A549 (cell line): ENCODE results near the gene HEG1. TPM values are rescaled to one million over a fixed set of nuclear protein-coding genes. Genes with fewer than 3 reads are reported as not detected.

Experiments
- ATAC-seq, 2 experiments: fragments of 200-7000 bp in 1 of 2; fragments of >200 bp in 1 of 2; cut with Nextera tagmentation in 1 of 2; cut with Tn5 transposase in 1 of 2; 3 replicates each; pipeline versions ENCODE4 v1.8.0 to v1.9.1; 2018 to 2020; ENCODE audit warnings: mild to moderate bottlenecking in 1 of 2, moderate library complexity in 1 of 2
- CTCF ChIA-PET: fragments of 300-600 bp; sonication (Branson Sonifier 250); formaldehyde crosslinking; extraction: SDS; loops from one replicate; lab custom pipeline; 2021; ENCODE audit warnings: antibody characterized with exemption, inconsistent platforms; lab: Yijun Ruan, JAX
- POLR2A ChIA-PET: fragments of 350-600 bp; formaldehyde crosslinking; extraction: SDS; loops from one replicate; lab custom pipeline; 2021; ENCODE audit warnings: antibody characterized with exemption, inconsistent platforms; lab: Yijun Ruan, JAX
- DNase-seq, 2 experiments: peaks; one replicate each; pipeline versions ENCODE4 v3.0.0 to v3.0.0-alpha.2; 2011 to 2016; ENCODE audit warnings: low read depth in 1 of 2, low spot score in 1 of 2
- FAIRE-seq: peaks from 2 replicates; lab custom pipeline; 2011; peaks lifted over from hg19 to GRCh38; lab: Jason Lieb, UNC
- H3K27ac ChIP-seq, 2 experiments: fragments of >200 bp; sonication (Bioruptor Twin); formaldehyde crosslinking; 3 replicates each; pipeline ENCODE4 v1.5.1; 2016 to 2017
- H3K4me1 ChIP-seq: fragments of >200 bp; sonication (Bioruptor Twin); formaldehyde crosslinking; 3 replicates; pipeline ENCODE4 v1.6.1; 2016
- H3K4me2 ChIP-seq: fragments of >200 bp; sonication (Bioruptor Twin); formaldehyde crosslinking; 3 replicates; pipeline ENCODE4 v1.6.1; 2016
- H3K4me3 ChIP-seq: fragments of >200 bp; sonication (Bioruptor Twin); formaldehyde crosslinking; 3 replicates; pipeline ENCODE4 v1.5.1; 2016
- H3K9me3 ChIP-seq: fragments of >200 bp; sonication (Bioruptor Twin); formaldehyde crosslinking; 3 replicates; pipeline ENCODE4 v1.6.1; 2016
- ATOH8 ChIP-seq: fragments of 250-450 bp; sonication (Bioruptor Pico); IDR thresholded peaks from 2 replicates; pipeline ENCODE4 v1.5.0; 2020; ENCODE audit warnings: low read depth, mild to moderate bottlenecking, moderate library complexity
- CBX8 ChIP-seq: fragments of 200-600 bp; sonication (generic); IDR thresholded peaks from 2 replicates; pipeline ENCODE4 v1.6.1; 2016
- CHD2 ChIP-seq: fragments of 150-350 bp; IDR thresholded peaks from 2 replicates; pipeline ENCODE4 v1.6.1; 2014; ENCODE audit warnings: low read length; ENCODE audit not compliant: partially characterized antibody
- CHD4 ChIP-seq: fragments of 200-600 bp; sonication (generic); IDR thresholded peaks from 2 replicates; pipeline ENCODE4 v1.6.1; 2016; ENCODE audit warnings: antibody characterized with exemption, mild to moderate bottlenecking, borderline replicate concordance
- E2F6 ChIP-seq: IDR thresholded peaks from 2 replicates; pipeline ENCODE4 v1.6.1; 2012; ENCODE audit warnings: low read depth, borderline replicate concordance
- EHMT2 ChIP-seq: fragments of 200-600 bp; sonication (generic); IDR thresholded peaks from 2 replicates; pipeline ENCODE4 v1.6.1; 2016; ENCODE audit warnings: antibody characterized with exemption, low read depth, mild to moderate bottlenecking, moderate library complexity
- FOSL2 ChIP-seq, 2 experiments: fragments of 450-650 bp in 1 of 2; fragments of >200 bp in 1 of 2; sonication (Bioruptor Twin) in 1 of 2; formaldehyde crosslinking; IDR thresholded peaks; 2 replicates each; pipeline versions ENCODE4 v1.5.0 to v1.6.1; 2016 to 2020; ENCODE audit warnings: mild to moderate bottlenecking in 1 of 2, moderate library complexity in 1 of 2
- FOXS1 ChIP-seq: fragments of 250-450 bp; sonication (Bioruptor Pico); IDR thresholded peaks from 2 replicates; pipeline ENCODE4 v1.5.0; 2020; ENCODE audit warnings: mild to moderate bottlenecking, moderate library complexity
- HES2 ChIP-seq: fragments of >200 bp; sonication (Bioruptor Twin); formaldehyde crosslinking; IDR thresholded peaks from 2 replicates; pipeline ENCODE4 v1.6.1; 2016
- HOXA7 ChIP-seq: fragments of 250-450 bp; sonication (Bioruptor Pico); IDR thresholded peaks from 2 replicates; pipeline ENCODE4 v1.5.0; 2020; ENCODE audit warnings: mild to moderate bottlenecking, moderate library complexity
- HOXB5 ChIP-seq: fragments of 250-450 bp; sonication (Bioruptor Pico); IDR thresholded peaks from 2 replicates; pipeline ENCODE4 v1.5.0; 2020; ENCODE audit warnings: mild to moderate bottlenecking, moderate library complexity
- JUN ChIP-seq, 2 experiments: fragments of >200 bp; sonication (Bioruptor Twin); formaldehyde crosslinking; IDR thresholded peaks; 2 replicates in 1 of 2; 3 replicates in 1 of 2; pipeline ENCODE4 v1.6.1; 2016 to 2017
- JUNB ChIP-seq: fragments of >200 bp; sonication (Bioruptor Twin); formaldehyde crosslinking; IDR thresholded peaks from 2 replicates; pipeline ENCODE4 v1.6.1; 2016
- KDM1A ChIP-seq: fragments of 200-600 bp; sonication (generic); IDR thresholded peaks from 2 replicates; pipeline ENCODE4 v1.6.1; 2016; ENCODE audit warnings: low read depth, mild to moderate bottlenecking
- MYC ChIP-seq: IDR thresholded peaks from 2 replicates; pipeline ENCODE4 v1.6.1; 2012; ENCODE audit warnings: mild to moderate bottlenecking, inconsistent platforms, low read length, improper control_type of control experiment, borderline replicate concordance
- NFE2L2 ChIP-seq: fragments of 150-350 bp; conservative IDR thresholded peaks from 2 replicates; pipeline ENCODE4 v1.6.1; 2014; ENCODE audit warnings: low read length
- POLR2A ChIP-seq: IDR thresholded peaks from 2 replicates; pipeline ENCODE4 v1.6.1; 2012; ENCODE audit warnings: mild to moderate bottlenecking, low read length
- RCOR1 ChIP-seq: fragments of 150-350 bp; IDR thresholded peaks from 2 replicates; pipeline ENCODE4 v1.6.1; 2014; ENCODE audit warnings: antibody characterized with exemption, low read length, low read depth
- TFCP2L1 ChIP-seq: fragments of 250-450 bp; sonication (Bioruptor Pico); IDR thresholded peaks from 2 replicates; pipeline ENCODE4 v1.5.0; 2021; ENCODE audit warnings: mild to moderate bottlenecking
- ZC3H11A ChIP-seq: fragments of 450-650 bp; IDR thresholded peaks from 2 replicates; pipeline ENCODE4 v1.6.1; 2014; ENCODE audit warnings: antibody characterized with exemption, mild to moderate bottlenecking
- ZNF302 ChIP-seq: fragments of 250-450 bp; sonication (Bioruptor Pico); IDR thresholded peaks from 2 replicates; pipeline ENCODE4 v1.9.0; 2021; ENCODE audit warnings: inconsistent platforms, mild to moderate bottlenecking, moderate library complexity
- WGBS: methylation state at CpG from one replicate; pipeline ENCODE4 v1.1.6; 2017; ENCODE audit errors: missing lambda C conversion rate; 5-methylcytosine and 5-hydroxymethylcytosine counted together
- polyA plus RNA-seq, 4 experiments: library from polyadenylated mRNA; depleted of rRNA in 3 of 4; stranded (reverse); fragments of >200 nt; fragmentation: RNase III in 1 of 4; extraction: RNeasy Plus Mini Kit Qiagen cat#74134 plus additional on column Dnase treatment in 1 of 4; gene quantifications; 2 replicates in 3 of 4; 3 replicates in 1 of 4; pipeline ENCODE4 v1.2.3, GENCODE V29; 2011 to 2017

HEG1 gene
- polyA plus RNA-seq, 2 of the 4 experiments (the other 2 are of a cell fraction): 5.4 to 5.6 TPM

GRCh38 chr3:125019271-125019670 lies 36.5 kb downstream of the HEG1 start:
- DNase-seq (no peak), ATAC-seq (no peak), FAIRE-seq (no peak)
- H3K27ac ChIP-seq: no peak overlapping the region
- H3K9me3 ChIP-seq: no peaks in the 10 kb centered on the region
- TF ChIP-seq EHMT2: no peak
- TF ChIP-seq HOXA7 (CRISPR knock-in tag): no peak
- TF ChIP-seq NFE2L2: no peak
- TF ChIP-seq ZNF302: no peak
- no peak for TF ChIP-seq CBX8
- no peak for TF ChIP-seq ATOH8
- no peak for TF ChIP-seq RCOR1
- no peak for TF ChIP-seq JUNB
- TF ChIP-seq TFCP2L1 (CRISPR knock-in tag): no peak
- 95% methylated on average over 3 of the region's 3 CpGs for WGBS
- no peak overlapping the region for H3K4me3 ChIP-seq
- ChIA-PET POLR2A (no interaction called here), CTCF (interaction anchor here (0.5 to 0.7 kb wide), 2 partner anchors 24 to 147 kb away, joined by 3 read pairs; no protein-coding TSS in a partner anchor)
- no peaks in the 10 kb centered on the region for H3K4me1 ChIP-seq
- H3K4me2 ChIP-seq: no peak overlapping the region

GRCh38 chr3:125017406-125017805 lies 38.4 kb downstream of the HEG1 start:
- H3K4me3 ChIP-seq: no peak overlapping the region
- no peaks in the 10 kb centered on the region for H3K4me1 ChIP-seq
- CTCF ChIA-PET: no interaction called here
- no peak overlapping the region for H3K4me2 ChIP-seq
- no peaks in the 10 kb centered on the region for H3K9me3 ChIP-seq
- WGBS: 90% methylated on average over 2 of the region's 2 CpGs
- FAIRE-seq (no peak), ATAC-seq (no peak), DNase-seq (no peak)
- POLR2A ChIA-PET: no interaction called here
- no peak for TF ChIP-seq FOXS1 (CRISPR knock-in tag)
- TF ChIP-seq FOSL2 (IDR thresholded peaks at IDR 0.05): no peak
- no peak for TF ChIP-seq FOSL2 (CRISPR knock-in tag; IDR thresholded peaks at IDR 0.05)
- TF ChIP-seq ZC3H11A: no peak
- no peak for TF ChIP-seq JUN (IDR thresholded peaks at IDR 0.05)
- no peak for TF ChIP-seq CHD4
- no peak for TF ChIP-seq E2F6
- TF ChIP-seq HES2: no peak
- TF ChIP-seq CBX8: no peak
- TF ChIP-seq HOXB5: no peak
- TF ChIP-seq KDM1A: no peak
- no peak for TF ChIP-seq CHD2
- TF ChIP-seq ATOH8: no peak
- TF ChIP-seq POLR2A: no peak
- no peak overlapping the region for H3K27ac ChIP-seq

GRCh38 chr3:125014570-125015179 lies 41.1 kb downstream of the HEG1 start:
- Histone ChIP-seq H3K9me3 (no peaks in the 10 kb centered on the region), H3K27ac (no peak overlapping the region), H3K4me1 (no peaks in the 10 kb centered on the region), H3K4me2 (no peak overlapping the region), H3K4me3 (no peak overlapping the region)
- TF ChIP-seq MYC: no peak
- CTCF ChIA-PET: no interaction called here
- DNase-seq: no peak
- ATAC-seq: no peak
- no peak for FAIRE-seq
- POLR2A ChIA-PET: no interaction called here
- WGBS: 80% methylated on average over 13 of the region's 19 CpGs
